ENCODE data around the gene ZNF668.
"Not testable (repeated sequence)": the region's sequence is repeated elsewhere in the genome, so short reads cannot be mapped to it uniquely, and the experiment has no call there.

Gene ZNF668

DNA sequence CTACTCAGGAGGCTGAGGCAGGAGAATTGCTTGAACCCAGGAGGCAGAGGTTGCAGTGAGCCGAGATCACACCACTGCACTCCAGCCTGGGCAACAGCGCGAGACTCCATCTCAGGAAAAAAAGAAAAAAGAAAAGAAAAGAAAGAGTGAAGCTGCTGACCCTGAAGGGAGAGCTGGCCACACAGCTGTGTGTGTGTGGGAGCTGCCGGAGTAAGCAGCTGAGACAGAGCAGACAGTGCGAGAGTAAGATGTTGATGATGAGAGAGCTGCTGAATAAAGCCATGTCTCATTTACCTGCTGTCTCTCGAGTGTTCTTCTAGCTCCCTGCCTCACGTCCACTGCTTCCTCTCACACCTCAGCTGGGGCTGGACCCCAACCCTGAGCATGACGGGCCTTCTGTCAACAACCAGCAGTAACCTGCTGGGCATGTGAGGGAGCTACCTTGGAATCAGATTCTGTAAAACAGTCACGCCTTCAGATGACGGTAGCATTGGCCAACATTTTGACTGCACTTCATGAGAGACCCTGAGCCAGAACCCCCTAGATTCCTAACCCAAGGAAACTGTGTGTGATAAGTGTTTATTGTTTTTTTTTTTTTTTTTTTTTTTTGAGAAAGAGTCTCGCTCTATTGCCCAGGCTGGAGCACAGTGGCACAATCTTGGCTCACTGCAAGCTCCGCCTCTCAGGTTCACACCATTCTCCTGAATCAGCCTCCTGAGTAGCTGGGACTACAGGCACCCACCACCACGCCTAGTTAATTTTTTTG lies 27.0 kb upstream of the ZNF668 start:
- DNase-seq (ENCODE audit: low read depth in 3 of 3): not testable (repeated sequence)

DNA sequence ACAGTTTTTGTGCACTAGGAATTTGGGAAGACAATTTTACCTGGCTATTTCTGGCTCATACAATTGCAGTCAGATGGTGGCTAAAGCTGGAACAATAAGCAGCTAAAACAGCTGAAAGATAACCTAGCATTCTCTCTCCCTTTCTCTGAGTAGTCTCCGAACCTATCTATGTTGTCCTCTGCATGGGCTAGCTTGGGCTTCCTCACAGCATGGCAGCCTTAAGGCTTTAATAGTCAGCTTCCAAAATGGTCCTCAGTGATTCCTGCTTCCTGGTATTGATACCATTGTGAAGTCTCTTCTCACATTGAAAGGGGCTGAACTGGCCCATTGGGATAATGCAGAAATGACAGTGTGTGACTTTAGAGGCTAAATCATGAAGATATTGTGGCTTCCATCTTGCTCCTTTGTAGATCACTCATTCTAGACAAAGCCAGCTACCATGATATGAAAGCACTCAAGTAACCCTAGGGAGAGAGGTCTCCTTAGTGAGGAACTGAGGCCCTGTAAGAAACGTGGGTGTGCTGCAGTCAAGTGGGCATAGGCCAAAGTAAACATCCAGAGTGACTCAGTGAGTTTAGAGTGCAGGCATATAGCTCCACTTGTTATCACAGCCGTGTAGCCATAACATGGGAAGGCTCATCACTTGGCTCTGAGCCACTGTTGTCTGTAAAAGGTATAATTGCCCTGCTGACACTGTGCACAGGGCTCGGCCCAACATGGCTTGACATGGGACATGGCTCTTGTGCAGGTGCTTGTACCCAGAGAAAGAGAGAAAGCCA lies 26.0 kb upstream of the ZNF668 start:
- DNase-seq (ENCODE audit: low read depth in 3 of 3): no peak

GRCh38 chr16:31094424-31095120 lies 20.5 kb upstream of the ZNF668 start, which contains the start of gene VKORC1:
TSS of gene VKORC1 (minus strand) at chr16:31094797. CDS start at chr16:31094729, 68 bp downstream.
- peak; percentile 84 to 90 (median 85) for DNase-seq (ENCODE audit: low read depth in 3 of 3)

DNA sequence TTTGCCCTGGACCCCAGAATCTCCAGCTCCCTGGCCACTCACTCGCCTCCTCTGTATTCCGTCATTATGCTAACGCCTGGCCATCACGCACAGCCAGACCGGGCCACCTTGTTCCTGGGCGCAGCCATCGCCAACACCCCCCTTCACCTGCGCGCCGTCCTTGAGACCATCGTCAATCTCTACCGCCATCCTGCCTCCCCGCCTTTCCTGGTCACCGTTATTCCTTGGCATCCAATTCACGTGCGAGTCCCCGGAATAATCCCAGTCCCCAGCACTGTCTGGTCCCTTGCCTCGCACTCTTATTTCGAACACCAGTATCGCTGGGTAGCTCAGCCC lies 20.0 kb upstream of the ZNF668 start:
- no peak for DNase-seq (ENCODE audit: low read depth in 3 of 3)

DNA sequence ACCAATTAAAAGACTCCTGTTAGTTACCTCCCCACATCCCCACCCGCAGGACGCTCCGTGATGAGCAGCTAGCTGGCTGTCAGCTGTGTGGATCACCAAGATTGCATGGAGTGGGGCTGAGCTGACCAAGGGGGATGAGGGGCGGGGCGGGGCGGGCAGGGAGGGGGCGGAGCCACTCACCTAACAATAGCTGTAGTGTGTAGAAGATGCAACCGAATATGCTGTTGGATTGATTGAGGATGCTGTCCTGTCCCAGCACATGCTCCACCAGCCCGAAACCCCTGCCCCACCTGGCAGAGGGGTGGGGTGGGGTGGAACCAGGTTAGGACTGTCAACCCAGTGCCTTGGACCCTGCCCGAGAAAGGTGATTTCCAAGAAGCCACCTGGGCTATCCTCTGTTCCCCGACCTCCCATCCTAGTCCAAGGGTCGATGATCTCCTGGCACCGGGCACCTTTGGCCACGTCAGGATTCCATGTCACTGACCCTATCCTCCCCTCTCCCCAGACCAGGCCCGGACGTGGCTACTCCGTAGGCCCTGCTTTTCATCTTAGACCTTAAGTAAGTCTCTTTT lies 19.2 kb upstream of the ZNF668 start:
- no peak for DNase-seq (ENCODE audit: low read depth in 3 of 3)

- DNase-seq (ENCODE audit: low read depth in 3 of 3): no peak
These were observed 18.3 kb upstream of the ZNF668 start for GRCh38 chr16:31092330-31092729.

DNA sequence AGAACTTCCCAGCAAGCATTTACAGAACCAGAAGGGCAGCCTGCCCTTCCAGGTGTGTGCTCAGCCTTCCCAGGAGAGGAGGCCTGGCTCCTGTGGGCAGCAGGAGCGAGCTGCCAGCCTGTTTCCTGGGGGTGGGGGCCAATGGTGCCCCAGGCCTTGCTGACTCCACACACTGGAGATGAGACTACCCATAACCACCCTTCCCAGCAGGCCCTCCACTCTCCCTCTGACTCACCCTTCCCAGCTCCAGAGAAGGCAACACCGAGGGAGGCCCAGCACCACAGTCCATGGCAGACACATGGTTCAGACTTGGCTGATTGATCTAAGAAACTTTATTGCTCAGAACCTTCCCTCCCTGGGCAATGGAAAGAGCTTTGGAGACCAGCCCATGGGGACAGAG lies 16.5 kb upstream of the ZNF668 start:
- no peak for DNase-seq (ENCODE audit: low read depth in 3 of 3)

GRCh38 chr16:31089199-31089598 lies 15.2 kb upstream of the ZNF668 start:
- DNase-seq (ENCODE audit: low read depth in 3 of 3): no peak

DNA sequence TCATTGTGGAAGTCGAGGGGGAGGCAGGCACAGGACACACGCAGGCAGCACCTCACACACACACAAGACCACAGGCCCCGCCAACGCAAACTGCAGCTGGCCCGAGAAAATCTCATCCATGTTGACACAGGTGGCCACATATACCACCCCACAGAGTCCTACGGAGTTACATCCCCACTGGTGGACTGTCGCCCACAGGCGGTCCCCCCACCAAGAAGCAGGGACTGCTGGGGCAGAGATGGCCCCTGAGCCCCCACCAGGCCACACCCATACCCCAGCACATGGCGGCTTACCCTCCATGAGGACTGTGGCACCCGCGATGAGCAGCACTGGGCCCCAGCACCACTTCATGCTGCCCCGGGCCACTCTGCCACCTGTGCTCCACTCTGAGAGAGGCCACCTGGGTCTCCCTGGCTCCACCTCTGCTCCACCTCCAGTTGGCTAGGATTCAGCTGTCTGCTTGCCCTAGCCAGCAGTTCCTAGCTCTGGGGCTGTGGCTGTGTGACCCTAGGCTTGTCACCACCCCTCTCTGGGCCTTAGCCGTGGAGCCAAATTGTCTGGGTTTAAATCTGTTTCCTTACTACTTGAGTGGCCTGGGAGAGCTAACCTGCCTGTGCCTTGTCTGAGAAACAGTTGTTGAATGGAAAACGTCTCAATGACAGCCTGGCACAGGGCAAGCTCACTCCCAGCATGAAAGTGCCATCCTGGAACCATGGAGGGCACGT lies 14.6 kb upstream of the ZNF668 start, which contains the start of gene PRSS53:
PRSS53 (minus strand) TSS at position 485 of the 725 bp plus-strand sequence; CDS start at position 351, 134 bp downstream.
- no peak for DNase-seq (ENCODE audit: low read depth in 3 of 3)

- DNase-seq (ENCODE audit: low read depth in 3 of 3): no peak
These were observed 13.9 kb upstream of the ZNF668 start for GRCh38 chr16:31087971-31088370.

- DNase-seq (ENCODE audit: low read depth in 3 of 3): no peak
These were observed 13.4 kb upstream of the ZNF668 start for GRCh38 chr16:31087481-31087880.

DNA sequence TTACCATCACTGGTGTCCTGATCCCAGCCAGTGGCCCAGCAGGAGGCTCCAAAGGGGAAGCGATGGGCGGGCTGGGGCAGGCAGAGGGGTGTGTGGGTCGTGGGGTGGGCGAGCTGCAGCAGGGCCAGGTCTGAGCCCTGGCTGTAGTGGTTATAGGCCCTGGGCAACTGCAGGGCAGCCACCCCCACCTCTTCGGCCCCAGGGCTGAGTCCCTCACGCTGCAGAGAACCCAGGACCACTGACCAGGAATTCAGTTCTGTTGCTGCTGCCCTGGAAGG lies 12.5 kb upstream of the ZNF668 start:
- no peak for DNase-seq (ENCODE audit: low read depth in 3 of 3)

DNA sequence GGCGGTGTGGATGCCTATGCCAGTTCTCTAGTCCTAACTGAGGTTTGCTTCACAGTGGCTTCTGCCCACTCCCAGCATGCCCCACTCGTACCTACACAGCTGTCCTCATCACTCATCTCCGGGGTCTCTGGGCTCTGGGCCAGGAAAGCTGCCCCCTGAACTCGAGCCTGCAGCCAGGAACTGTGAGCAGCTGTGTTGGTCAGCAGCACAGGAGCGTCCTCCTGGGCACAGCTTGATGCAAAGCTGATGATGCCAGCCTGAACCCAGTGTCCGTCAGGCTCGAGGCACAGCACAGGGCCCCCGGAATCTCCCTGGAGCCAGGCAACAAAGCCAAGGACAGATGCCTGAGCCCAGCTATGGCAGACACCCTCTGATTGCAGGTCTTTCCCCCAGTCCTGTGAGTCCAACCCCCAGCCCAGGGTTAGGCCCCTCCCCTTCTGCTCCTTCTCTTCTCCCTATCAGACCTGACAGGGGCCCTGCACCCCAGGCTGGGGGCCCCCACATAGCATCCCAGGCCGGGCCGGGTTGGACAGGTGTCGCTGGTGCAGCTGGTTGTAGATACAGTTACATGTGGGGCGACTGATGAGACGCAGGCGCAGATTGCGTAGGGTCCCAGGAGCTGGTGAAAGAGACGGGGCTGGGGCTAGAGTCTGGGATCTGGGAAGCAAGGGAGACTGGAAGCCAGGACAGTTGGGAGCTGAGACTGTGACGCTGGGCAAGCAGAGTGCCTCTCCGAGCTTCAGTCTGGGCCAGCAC lies 12.0 kb upstream of the ZNF668 start:
- DNase-seq (ENCODE audit: low read depth in 3 of 3): no peak

GRCh38 chr16:31085411-31085810 lies 11.4 kb upstream of the ZNF668 start:
- no peak for DNase-seq (ENCODE audit: low read depth in 3 of 3)

DNA sequence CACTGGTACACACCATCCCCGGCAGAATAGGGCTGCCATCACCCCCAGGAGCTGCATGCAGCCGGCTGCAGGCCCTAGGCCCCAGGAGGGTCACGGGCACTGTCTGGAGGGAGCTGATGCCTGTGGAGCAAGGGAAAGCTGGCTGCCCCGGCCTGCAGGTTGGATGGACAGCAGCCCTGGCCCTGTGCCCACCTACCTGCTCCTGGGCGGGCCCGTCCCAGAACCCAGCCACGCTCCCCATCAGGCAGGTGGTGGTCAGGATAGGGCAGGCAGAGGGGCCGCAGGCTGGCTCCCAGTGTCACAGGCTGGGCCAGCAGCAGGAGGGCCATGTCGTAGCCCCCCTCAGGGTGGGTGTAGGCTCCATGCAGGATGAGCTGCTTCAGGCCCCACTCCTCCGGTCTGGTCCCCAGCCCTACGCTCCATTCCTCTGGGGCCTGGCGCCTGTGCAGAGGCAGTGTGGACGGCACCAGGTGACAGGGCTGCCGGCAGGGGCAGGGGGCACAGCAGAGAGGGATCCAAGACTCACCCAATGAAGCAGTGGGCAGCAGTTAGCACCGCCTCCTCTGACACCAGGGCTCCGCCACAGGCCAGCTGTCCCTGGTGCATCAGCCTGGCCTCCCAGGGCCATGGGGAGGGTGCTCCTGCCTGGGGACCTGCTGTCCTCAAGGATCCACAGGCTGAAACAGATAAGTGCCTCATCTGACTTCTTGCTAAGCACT lies 10.7 kb upstream of the ZNF668 start:
- no peak for DNase-seq (ENCODE audit: low read depth in 3 of 3)

DNA sequence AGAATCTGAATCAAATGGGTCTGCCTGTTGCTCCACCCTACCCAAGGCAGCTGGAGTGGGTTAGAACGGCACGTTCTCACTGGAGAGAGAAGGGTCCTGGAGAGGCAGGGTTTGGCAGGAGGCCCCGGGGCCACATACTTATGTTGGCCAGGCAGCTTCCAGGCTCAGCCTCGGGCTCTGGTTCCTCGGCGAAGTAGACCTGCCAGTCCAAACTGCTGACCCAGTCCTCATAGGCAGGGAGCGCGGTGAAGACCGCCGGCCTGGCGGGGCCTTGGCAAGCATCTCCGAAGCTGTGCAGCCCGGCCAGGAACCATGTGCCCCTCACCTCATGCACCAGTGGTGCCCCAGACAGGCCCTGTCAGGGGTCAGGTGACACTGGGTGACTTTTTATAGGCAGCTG lies 9.9 kb upstream of the ZNF668 start:
- no peak for DNase-seq (ENCODE audit: low read depth in 3 of 3)

DNA sequence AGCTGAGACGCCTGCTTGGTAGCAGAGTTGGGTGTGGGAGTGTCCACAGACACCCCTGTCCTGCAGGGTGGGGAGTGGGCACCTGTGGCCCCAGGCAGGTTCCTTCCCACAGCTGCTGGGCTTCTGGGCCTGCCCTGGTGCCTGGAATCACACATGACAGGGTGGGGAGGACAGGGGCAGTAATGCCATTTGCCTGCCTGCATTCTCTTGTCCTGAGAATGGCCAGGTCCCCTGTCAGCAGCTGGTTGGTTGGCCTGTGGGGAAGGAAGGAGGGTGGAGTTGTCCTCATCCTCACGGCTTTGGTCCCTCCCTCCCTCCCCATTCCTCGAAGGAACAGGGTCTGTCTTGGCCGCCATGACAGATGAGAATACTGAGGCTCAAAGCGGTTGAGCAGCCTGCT lies 9.5 kb upstream of the ZNF668 start:
- no peak for DNase-seq (ENCODE audit: low read depth in 3 of 3)

- no peak for DNase-seq (ENCODE audit: low read depth in 3 of 3)
These were observed 9.0 kb upstream of the ZNF668 start for GRCh38 chr16:31083081-31083480.

DNA sequence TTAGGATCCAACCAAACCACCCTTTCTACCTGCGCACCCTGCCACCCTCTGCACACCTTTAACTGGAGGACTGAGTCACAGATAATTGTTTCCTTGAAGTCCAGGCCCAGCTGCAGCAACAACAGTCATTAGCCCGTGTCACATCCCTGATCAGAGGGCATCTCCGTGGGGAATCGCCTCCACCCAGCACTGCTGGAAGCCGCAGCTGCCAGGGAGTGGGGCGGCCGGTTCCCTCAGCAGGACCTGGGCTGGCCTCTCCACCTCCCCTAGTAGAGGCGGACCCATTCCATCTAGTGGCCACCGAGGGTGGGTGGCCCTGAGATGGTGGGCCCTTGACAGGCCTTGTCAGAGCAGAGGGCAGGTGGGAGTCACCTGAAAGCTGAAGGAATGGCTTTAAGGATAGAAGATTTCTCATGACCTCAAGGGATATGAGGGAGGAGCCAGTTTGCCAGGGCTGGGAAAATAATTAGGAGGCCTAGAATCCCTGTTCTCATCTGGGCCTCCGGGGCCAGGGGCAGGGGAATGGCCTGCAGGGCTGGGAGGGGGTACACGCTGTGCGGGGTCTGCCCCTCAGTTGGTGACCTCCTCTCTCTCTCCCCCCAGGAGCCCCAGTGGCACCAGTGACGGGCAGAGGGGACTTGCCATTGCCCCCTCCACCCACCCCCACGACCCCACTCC lies 8.5 kb upstream of the ZNF668 start:
- no peak for DNase-seq (ENCODE audit: low read depth in 3 of 3)
